Stimulated activated naive CD8-positive, alpha-beta T cell treated with anti-CD3 and anti-CD28 coated beads, Interleukin-15, amount 100 ng/mL, for 72 hours (primary cell): ENCODE measurements around the gene NGB.
A peak's percentile ranks its signal among the peaks of the same experiment; 100 is the strongest.

Source experiments
- ATAC-seq: fragments of 150-1000 bp; cut with Tn5 transposase; 2 replicates; pipeline ENCODE4 v1.10.0; 2021; ENCODE audit warnings: mild to moderate bottlenecking, moderate library complexity
- DNase-seq, 2 donors: peaks; one replicate each; pipeline ENCODE4 v3.0.0; 2021 to 2022
- H3K27ac Mint-ChIP-seq, 2 donors: one replicate each; pipeline ENCODE4 v1.8.0; 2022; ENCODE audit warnings: mild to moderate bottlenecking in 2 of 2, mixed read lengths in 2 of 2, moderate library complexity in 2 of 2
- H3K27me3 Mint-ChIP-seq: one replicate; pipeline ENCODE4 v1.8.0; 2022; ENCODE audit warnings: mixed read lengths
- H3K4me1 Mint-ChIP-seq: one replicate; pipeline ENCODE4 v1.8.0; 2022; ENCODE audit warnings: mild to moderate bottlenecking, mixed read lengths
- H3K4me3 Mint-ChIP-seq, 2 donors: one replicate each; pipeline ENCODE4 v1.8.0; 2022; ENCODE audit warnings: mild to moderate bottlenecking in 2 of 2, mixed read lengths in 2 of 2, moderate library complexity in 1 of 2
- H3K9me3 Mint-ChIP-seq, 2 donors: one replicate each; pipeline ENCODE4 v1.8.0; 2022; ENCODE audit warnings: mixed read lengths in 2 of 2

NGB gene

GRCh38 chr14:77276295-77276935 is 5.4 kb upstream of the NGB start:
- no peak for ATAC-seq
- H3K27ac Mint-ChIP-seq: no peak overlapping the region

GRCh38 chr14:77275601-77276017 is 4.6 kb upstream of the NGB start:
- no peak for DNase-seq
- peak overlapping the region in 1 of 2 donors; percentile 72 for H3K27ac Mint-ChIP-seq
- peaks cover 4% of the 10 kb centered on the region for H3K4me1 Mint-ChIP-seq
- no peak for ATAC-seq
- H3K9me3 Mint-ChIP-seq: no peaks in the 10 kb centered on the region
- no peak overlapping the region for H3K4me3 Mint-ChIP-seq
- peaks cover 31% of the 10 kb centered on the region for H3K27me3 Mint-ChIP-seq

More at GRCh38 chr14:77276295-77276935, 5.4 kb upstream of the NGB start:
- Mint-ChIP-seq H3K27me3 (peaks cover 23% of the 10 kb centered on the region), H3K4me1 (peaks cover under 1% of the 10 kb centered on the region), H3K9me3 (no peaks in the 10 kb centered on the region), H3K4me3 (no peak overlapping the region)
- no peak for DNase-seq

GRCh38 chr14:77275041-77275580 is 4.1 kb upstream of the NGB start:
- Mint-ChIP-seq H3K27me3 (peaks cover 36% of the 10 kb centered on the region), H3K9me3 (no peaks in the 10 kb centered on the region), H3K4me1 (peaks cover 7% of the 10 kb centered on the region)

GRCh38 chr14:77273796-77274195 is 2.8 kb upstream of the NGB start:
- ATAC-seq (no peak), DNase-seq (no peak)
- no peak overlapping the region for H3K4me3 Mint-ChIP-seq
- peaks cover 50% of the 10 kb centered on the region for H3K27me3 Mint-ChIP-seq
- peak overlapping the region in 1 of 2 donors; percentile 34 for H3K27ac Mint-ChIP-seq
- H3K9me3 Mint-ChIP-seq: no peaks in the 10 kb centered on the region
- H3K4me1 Mint-ChIP-seq: peaks cover 12% of the 10 kb centered on the region

More at GRCh38 chr14:77275041-77275580, 4.1 kb upstream of the NGB start:
- H3K4me3 Mint-ChIP-seq: no peak overlapping the region
- no peak overlapping the region for H3K27ac Mint-ChIP-seq
- no peak for ATAC-seq
- DNase-seq: no peak

GRCh38 chr14:77272261-77272660 is 1.3 kb upstream of the NGB start:
- DNase-seq (no peak), ATAC-seq (no peak)
- Mint-ChIP-seq H3K27me3 (peaks cover 63% of the 10 kb centered on the region), H3K27ac (no peak overlapping the region), H3K4me1 (peaks cover 12% of the 10 kb centered on the region), H3K9me3 (peaks cover 4 to 7% of the 10 kb centered on the region in 2 donors), H3K4me3 (no peak overlapping the region)

- peaks cover 65% of the 10 kb centered on the region for H3K27me3 Mint-ChIP-seq
- H3K27ac Mint-ChIP-seq: peak overlapping the region in 1 of 2 donors; percentile 27
- no peak overlapping the region for H3K4me3 Mint-ChIP-seq
- H3K9me3 Mint-ChIP-seq: peaks cover 4 to 7% of the 10 kb centered on the region in 2 donors
- peaks cover 12% of the 10 kb centered on the region for H3K4me1 Mint-ChIP-seq
- ATAC-seq: no peak
- DNase-seq: no peak
These were observed 469 bp downstream of the NGB start for GRCh38 chr14:77270361-77271112.

GRCh38 chr14:77268989-77269600 is 1.9 kb downstream of the NGB start:
- ATAC-seq (no peak), DNase-seq (no peak)
- H3K27ac Mint-ChIP-seq: no peak overlapping the region
- peaks cover 12% of the 10 kb centered on the region for H3K4me1 Mint-ChIP-seq
- H3K9me3 Mint-ChIP-seq: peaks cover 4 to 7% of the 10 kb centered on the region in 2 donors
- peaks cover 72% of the 10 kb centered on the region for H3K27me3 Mint-ChIP-seq
- H3K4me3 Mint-ChIP-seq: no peak overlapping the region

GRCh38 chr14:77267937-77268699 is 2.9 kb downstream of the NGB start:
- Mint-ChIP-seq H3K4me1 (peaks cover 12% of the 10 kb centered on the region), H3K4me3 (no peak overlapping the region), H3K9me3 (peaks cover 4 to 7% of the 10 kb centered on the region in 2 donors), H3K27ac (no peak overlapping the region), H3K27me3 (peaks cover 68% of the 10 kb centered on the region)
- ATAC-seq: no peak
- DNase-seq: no peak

GRCh38 chr14:77266336-77266735 is 4.7 kb downstream of the NGB start:
- Mint-ChIP-seq H3K4me1 (peaks cover 11% of the 10 kb centered on the region), H3K9me3 (peaks cover 4 to 7% of the 10 kb centered on the region in 2 donors), H3K27me3 (peaks cover 61% of the 10 kb centered on the region), H3K4me3 (no peak overlapping the region), H3K27ac (no peak overlapping the region)
- no peak for ATAC-seq
- DNase-seq: no peak

GRCh38 chr14:77265561-77266335 is 5.3 kb downstream of the NGB start:
- H3K9me3 Mint-ChIP-seq: peaks cover 4 to 7% of the 10 kb centered on the region in 2 donors
- peaks cover 8% of the 10 kb centered on the region for H3K4me1 Mint-ChIP-seq
- H3K27me3 Mint-ChIP-seq: peaks cover 61% of the 10 kb centered on the region
- ATAC-seq: no peak
- H3K27ac Mint-ChIP-seq: no peak overlapping the region
- no peak overlapping the region for H3K4me3 Mint-ChIP-seq
- DNase-seq: no peak

- Mint-ChIP-seq H3K4me1 (peaks cover 5% of the 10 kb centered on the region), H3K27ac (no peak overlapping the region), H3K27me3 (peaks cover 56% of the 10 kb centered on the region), H3K9me3 (peaks cover 4 to 7% of the 10 kb centered on the region in 2 donors), H3K4me3 (no peak overlapping the region)
- DNase-seq (no peak), ATAC-seq (no peak)
These were observed 5.9 kb downstream of the NGB start for GRCh38 chr14:77265187-77265515.

- DNase-seq (no peak), ATAC-seq (no peak)
- Mint-ChIP-seq H3K27ac (no peak overlapping the region), H3K4me1 (no peaks in the 10 kb centered on the region), H3K9me3 (peaks cover 4 to 7% of the 10 kb centered on the region in 2 donors), H3K27me3 (peaks cover 51% of the 10 kb centered on the region), H3K4me3 (no peak overlapping the region)
These were observed 6.4 kb downstream of the NGB start for GRCh38 chr14:77264466-77265186.

GRCh38 chr14:77260631-77261030 is 10.4 kb downstream of the NGB start:
- Mint-ChIP-seq H3K9me3 (no peaks in the 10 kb centered on the region), H3K27ac (no peak overlapping the region), H3K4me1 (no peaks in the 10 kb centered on the region), H3K27me3 (peaks cover 28% of the 10 kb centered on the region), H3K4me3 (no peak overlapping the region)
- ATAC-seq: peak; percentile 12
- DNase-seq: no peak

- no peak for DNase-seq
- no peak for ATAC-seq
- Mint-ChIP-seq H3K9me3 (no peaks in the 10 kb centered on the region), H3K27me3 (peaks cover 24% of the 10 kb centered on the region), H3K4me1 (no peaks in the 10 kb centered on the region), H3K4me3 (no peak overlapping the region), H3K27ac (no peak overlapping the region)
These were observed 10.8 kb downstream of the NGB start for GRCh38 chr14:77260199-77260598.
